ENCODE data around the gene EOLA1. TPM values are rescaled to one million over a fixed set of nuclear protein-coding genes. Genes with fewer than 3 reads are reported as not detected.

The EOLA1 gene
- total RNA-seq, 1 experiment from 2014 or later: 7.9 TPM

- Histone ChIP-seq H4K8ac (replicated peaks; ENCODE audit: insufficient read length, low read depth, low read length) (no peak overlapping the region), H3K9ac (ENCODE audit: extremely low read depth, insufficient read length, low read length) (no peak overlapping the region), H3K9me3 (ENCODE audit: control insufficient read depth, low read depth, low read length) (peaks cover 8% of the 10 kb centered on the region), H4K5ac (ENCODE audit: insufficient read length, low read depth, low read length) (no peak overlapping the region), H3K14ac (ENCODE audit: insufficient read depth, low read length) (peak overlapping the region; percentile 56; the same call in 1 of the 2 replicates), H2BK15ac (ENCODE audit: low read depth, low read length) (no peak overlapping the region), H3K79me1 (ENCODE audit: insufficient read depth, low read depth, low read length, poor library complexity, severe bottlenecking) (no peaks in the 10 kb centered on the region), H2AK5ac (ENCODE audit: insufficient read length, low read length) (no peak overlapping the region), H3K27ac (ENCODE audit: insufficient read length, low read depth, low read length) (no peak overlapping the region), H2BK12ac (ENCODE audit: insufficient read length, low read depth, low read length) (no peak overlapping the region), H3K23me2 (ENCODE audit: insufficient read length, low read depth, low read length, poor library complexity, severe bottlenecking) (peaks cover 3% of the 10 kb centered on the region), H3K27me3 (ENCODE audit: insufficient read depth, low read length) (no peaks in the 10 kb centered on the region), H2BK120ac (ENCODE audit: low read depth, low read length, poor library complexity, severe bottlenecking) (no peak overlapping the region), H2AFZ (ENCODE audit: low read length) (no peak overlapping the region), H3T11ph (ENCODE audit: low read length) (no peak overlapping the region), H3K79me2 (ENCODE audit: insufficient read depth, low read length) (no peaks in the 10 kb centered on the region), H3K23ac (ENCODE audit: insufficient read length, low read depth, low read length) (no peak overlapping the region), H3K18ac (ENCODE audit: insufficient read length, low read depth, low read length) (peak overlapping the region; percentile 75), H4K91ac (ENCODE audit: insufficient read length, low read depth, low read length) (no peak overlapping the region), H3K56ac (ENCODE audit: insufficient read length, low read depth, low read length) (no peak overlapping the region), H2BK5ac (ENCODE audit: insufficient read length, low read length) (no peak overlapping the region), H3K4me2 (ENCODE audit: insufficient read depth, insufficient read length, low read length) (peak overlapping the region; percentile 76), H2BK20ac (ENCODE audit: low read depth, low read length, poor library complexity, severe bottlenecking) (no peak overlapping the region), H3K4ac (ENCODE audit: low read depth, low read length) (no peak overlapping the region), H3K4me1 (ENCODE audit: insufficient read depth, low read length) (no peaks in the 10 kb centered on the region; the same call in 1 of the 2 replicates), H4K20me1 (ENCODE audit: control insufficient read depth, insufficient read depth, insufficient read length) (no peaks in the 10 kb centered on the region)
- Mint-ChIP-seq H3K36me3 (ENCODE audit: insufficient read depth in 1 of 3, low read depth in 3 of 3) (peaks cover 0 to 11% (median 2%) of the 10 kb centered on the region in 3 experiments; a peak in 4 of 7 replicates), H3K4me1 (peaks cover 0 to 24% of the 10 kb centered on the region in 2 experiments; a peak in 3 of 4 replicates), H3K27ac (peak overlapping the region; percentile 91 to 93 (median 92); a peak in 5 of 7 replicates), H3K9me3 (peaks cover 43 to 51% of the 10 kb centered on the region in 2 experiments), H3K27me3 (ENCODE audit: low read depth) (no peaks in the 10 kb centered on the region; the same call in 1 of the 2 replicates), H3K4me3 (peak overlapping the region; percentile 83 to 89)
- TF ChIP-seq CTCF (conservative IDR thresholded peaks at IDR 0.05): no peak
- peak; percentile 94 for DNase-seq
- WGBS (ENCODE audit: extremely low coverage, insufficient read length, low lambda C conversion rate): no CpG with 5 or more reads among the region's 34 CpGs
Measured at GRCh38 chrX:149539283-149540130, 1.3 kb upstream of the EOLA1 start.

All from H9 (cell line).